A549 treated with Mapracorat at 1 μM for 4 hours (cell line): ENCODE data around the gene RIF1. TPM values are rescaled to one million over a fixed set of nuclear protein-coding genes. Genes with fewer than 3 reads are reported as not detected.

Source experiments
- total RNA-seq: library from RNA; stranded (reverse); fragments of 200-300 nt; extraction: Qiagen RNA extraction; gene quantifications from 5 replicates; pipeline ENCODE4 v1.2.3, GENCODE V29; 2022

The RIF1 gene, protein sequence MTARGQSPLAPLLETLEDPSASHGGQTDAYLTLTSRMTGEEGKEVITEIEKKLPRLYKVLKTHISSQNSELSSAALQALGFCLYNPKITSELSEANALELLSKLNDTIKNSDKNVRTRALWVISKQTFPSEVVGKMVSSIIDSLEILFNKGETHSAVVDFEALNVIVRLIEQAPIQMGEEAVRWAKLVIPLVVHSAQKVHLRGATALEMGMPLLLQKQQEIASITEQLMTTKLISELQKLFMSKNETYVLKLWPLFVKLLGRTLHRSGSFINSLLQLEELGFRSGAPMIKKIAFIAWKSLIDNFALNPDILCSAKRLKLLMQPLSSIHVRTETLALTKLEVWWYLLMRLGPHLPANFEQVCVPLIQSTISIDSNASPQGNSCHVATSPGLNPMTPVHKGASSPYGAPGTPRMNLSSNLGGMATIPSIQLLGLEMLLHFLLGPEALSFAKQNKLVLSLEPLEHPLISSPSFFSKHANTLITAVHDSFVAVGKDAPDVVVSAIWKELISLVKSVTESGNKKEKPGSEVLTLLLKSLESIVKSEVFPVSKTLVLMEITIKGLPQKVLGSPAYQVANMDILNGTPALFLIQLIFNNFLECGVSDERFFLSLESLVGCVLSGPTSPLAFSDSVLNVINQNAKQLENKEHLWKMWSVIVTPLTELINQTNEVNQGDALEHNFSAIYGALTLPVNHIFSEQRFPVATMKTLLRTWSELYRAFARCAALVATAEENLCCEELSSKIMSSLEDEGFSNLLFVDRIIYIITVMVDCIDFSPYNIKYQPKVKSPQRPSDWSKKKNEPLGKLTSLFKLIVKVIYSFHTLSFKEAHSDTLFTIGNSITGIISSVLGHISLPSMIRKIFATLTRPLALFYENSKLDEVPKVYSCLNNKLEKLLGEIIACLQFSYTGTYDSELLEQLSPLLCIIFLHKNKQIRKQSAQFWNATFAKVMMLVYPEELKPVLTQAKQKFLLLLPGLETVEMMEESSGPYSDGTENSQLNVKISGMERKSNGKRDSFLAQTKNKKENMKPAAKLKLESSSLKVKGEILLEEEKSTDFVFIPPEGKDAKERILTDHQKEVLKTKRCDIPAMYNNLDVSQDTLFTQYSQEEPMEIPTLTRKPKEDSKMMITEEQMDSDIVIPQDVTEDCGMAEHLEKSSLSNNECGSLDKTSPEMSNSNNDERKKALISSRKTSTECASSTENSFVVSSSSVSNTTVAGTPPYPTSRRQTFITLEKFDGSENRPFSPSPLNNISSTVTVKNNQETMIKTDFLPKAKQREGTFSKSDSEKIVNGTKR (N-terminal part only)
- 13.9 to 22.4 TPM (median 19.2 TPM) in 5 replicates for total RNA-seq

DNA sequence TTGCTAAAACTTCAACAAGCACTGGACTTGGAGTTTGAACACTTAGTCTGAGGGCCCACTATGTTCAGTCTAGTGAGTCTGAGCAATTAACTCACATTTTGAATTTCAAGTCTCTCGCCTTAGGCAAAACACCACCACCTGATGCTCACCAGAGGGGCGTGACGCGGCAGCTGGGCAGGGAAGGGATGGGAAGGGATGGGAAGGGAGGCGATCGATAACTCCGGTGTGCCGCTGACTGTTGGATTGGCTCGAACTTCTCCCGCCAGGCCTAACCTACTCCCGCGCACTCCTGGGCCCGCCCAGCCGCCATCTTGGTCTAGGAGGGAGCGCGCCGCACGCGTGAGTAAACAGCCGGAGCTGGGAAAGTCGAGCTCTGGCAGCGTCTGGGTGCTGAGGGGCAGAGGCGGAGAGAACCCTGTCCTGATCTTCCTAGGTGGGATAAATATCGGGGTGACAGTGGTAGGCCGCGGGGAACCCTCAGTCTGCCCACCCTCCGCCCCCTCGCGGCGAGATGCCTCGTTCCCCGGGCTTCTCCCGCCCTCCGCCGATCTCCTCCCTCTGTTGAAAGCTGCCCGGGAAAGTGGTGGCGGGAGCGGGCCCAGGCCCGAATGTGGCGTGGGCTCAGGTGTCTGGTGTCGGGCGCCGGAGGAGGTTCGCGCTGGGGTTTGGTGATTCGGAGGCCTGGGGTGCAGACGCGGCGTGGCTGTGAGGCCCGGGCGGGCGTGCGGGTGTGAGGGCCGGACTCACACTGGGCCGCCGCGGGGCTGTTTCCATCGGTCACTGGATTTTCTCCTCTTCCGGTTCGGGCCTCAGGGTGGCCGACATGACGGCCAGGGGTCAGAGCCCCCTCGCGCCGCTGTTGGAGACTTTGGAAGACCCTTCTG is at the start of gene RIF1:
RIF1 (plus strand) TSS at position 302 of the 884 bp plus-strand sequence; CDS start at position 824, 522 bp downstream.

Other genes starting within 250 kb of the RIF1 start
- 2.3 to 3.7 TPM (median 3.3 TPM) in 5 replicates for gene RBM43, start 148.0 kb upstream of the RIF1 start, total RNA-seq
- gene NMI, start 120.2 kb upstream of the RIF1 start, total RNA-seq = 9.8 to 13.2 TPM (median 11.1 TPM) in 5 replicates
- gene TNFAIP6, start 52.3 kb upstream of the RIF1 start, total RNA-seq = 0.68 to 1.5 TPM (median 0.78 TPM) in 5 replicates